Osteoblast (primary cell): ENCODE data around the gene CCDC110. TPM values are rescaled to one million over a fixed set of nuclear protein-coding genes. Genes with fewer than 3 reads are reported as not detected.
"Not testable (repeated sequence)": the region's sequence is repeated elsewhere in the genome, so short reads cannot be mapped to it uniquely, and the experiment has no call there.

Experiments
- DNase-seq: peaks from one replicate; pipeline ENCODE4 v3.0.0; 2011; ENCODE audit warnings: low spot score, mixed read lengths; ENCODE audit not compliant: insufficient read length; ENCODE audit errors: missing footprints
- H2AFZ ChIP-seq: 2 replicates; pipeline ENCODE4 v1.6.0; 2011; ENCODE audit warnings: mild to moderate bottlenecking, low read length
- H3K27ac ChIP-seq: 2 replicates; pipeline ENCODE4 v1.5.1; 2011; ENCODE audit warnings: mild to moderate bottlenecking, low read depth, low read length, moderate library complexity
- H3K27me3 ChIP-seq: 2 replicates; pipeline ENCODE4 v1.6.0; 2012; ENCODE audit warnings: mild to moderate bottlenecking, control low read depth, inconsistent platforms, low read length, moderate library complexity; ENCODE audit not compliant: insufficient read depth
- H3K36me3 ChIP-seq: 2 replicates; pipeline ENCODE4 v1.5.1; 2011; ENCODE audit warnings: mild to moderate bottlenecking, low read length, control low read depth, moderate library complexity; ENCODE audit not compliant: insufficient read depth
- H3K4me1 ChIP-seq: 2 replicates; pipeline ENCODE4 v1.5.1; 2011; ENCODE audit warnings: mild to moderate bottlenecking, low read length, control low read depth, moderate library complexity; ENCODE audit not compliant: insufficient read depth
- H3K4me2 ChIP-seq: 2 replicates; pipeline ENCODE4 v1.6.0; 2011; ENCODE audit warnings: mild to moderate bottlenecking, low read length; ENCODE audit not compliant: insufficient read depth
- H3K4me3 ChIP-seq: fragments of 200-600 bp; sonication (generic); 3 replicates; pipeline ENCODE4 v1.5.1; 2012; ENCODE audit warnings: mild to moderate bottlenecking, low read length, inconsistent platforms; ENCODE audit not compliant: insufficient read depth
- H3K79me2 ChIP-seq: 2 replicates; pipeline ENCODE4 v1.6.0; 2012; ENCODE audit warnings: mild to moderate bottlenecking, low read length, control low read depth, inconsistent platforms; ENCODE audit not compliant: insufficient read depth
- H3K9me3 ChIP-seq: 2 replicates; pipeline ENCODE4 v1.5.1; 2011; ENCODE audit warnings: low read depth, low read length, control low read depth
- H4K20me1 ChIP-seq: 2 replicates; pipeline ENCODE4 v1.6.0; 2012; ENCODE audit warnings: mild to moderate bottlenecking, low read length, control low read depth; ENCODE audit not compliant: insufficient read depth
- total RNA-seq: library from RNA; depleted of rRNA; stranded (reverse); fragments of >200 nt; gene quantifications from 2 replicates; pipeline ENCODE4 v1.2.3, GENCODE V29; 2012
- TF ChIP-seq, protein P1 (sequence below): IDR thresholded peaks from 2 replicates; pipeline ENCODE4 v1.5.1; 2011; ENCODE audit warnings: mild to moderate bottlenecking, low read depth, low read length, moderate library complexity; ENCODE audit errors: extremely low read depth

The CCDC110 gene
- total RNA-seq, 1 donor = 2.2 TPM

DNA sequence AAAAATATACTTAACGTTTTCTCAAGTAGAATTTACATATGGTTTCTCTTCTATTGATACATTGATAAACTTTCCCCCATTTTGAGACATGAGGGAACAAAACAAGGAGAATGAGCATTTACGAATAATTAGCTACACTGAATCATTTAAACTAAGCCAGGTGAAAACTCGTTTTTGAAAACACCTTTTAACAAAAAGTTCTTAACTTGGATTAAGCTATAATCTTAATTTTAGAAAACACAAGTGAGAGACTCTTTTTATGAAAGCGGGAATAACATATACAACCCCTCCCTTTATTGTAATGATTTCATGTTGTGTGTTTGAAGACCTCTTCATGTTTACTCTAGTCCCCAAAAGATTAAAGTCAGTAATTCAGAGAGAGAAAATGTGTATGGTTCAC lies 43.7 kb upstream of the CCDC110 start:
- Histone ChIP-seq H3K36me3 (no peaks in the 10 kb centered on the region), H3K4me1 (peaks cover 19% of the 10 kb centered on the region), H3K27me3 (no peaks in the 10 kb centered on the region), H3K9me3 (no peaks in the 10 kb centered on the region), H3K4me2 (no peak overlapping the region), H3K4me3 (no peak overlapping the region), H2AFZ (no peak overlapping the region), H3K27ac (no peak overlapping the region), H4K20me1 (no peaks in the 10 kb centered on the region), H3K79me2 (no peaks in the 10 kb centered on the region)
- DNase-seq = no peak
- TF ChIP-seq, protein P1, sequence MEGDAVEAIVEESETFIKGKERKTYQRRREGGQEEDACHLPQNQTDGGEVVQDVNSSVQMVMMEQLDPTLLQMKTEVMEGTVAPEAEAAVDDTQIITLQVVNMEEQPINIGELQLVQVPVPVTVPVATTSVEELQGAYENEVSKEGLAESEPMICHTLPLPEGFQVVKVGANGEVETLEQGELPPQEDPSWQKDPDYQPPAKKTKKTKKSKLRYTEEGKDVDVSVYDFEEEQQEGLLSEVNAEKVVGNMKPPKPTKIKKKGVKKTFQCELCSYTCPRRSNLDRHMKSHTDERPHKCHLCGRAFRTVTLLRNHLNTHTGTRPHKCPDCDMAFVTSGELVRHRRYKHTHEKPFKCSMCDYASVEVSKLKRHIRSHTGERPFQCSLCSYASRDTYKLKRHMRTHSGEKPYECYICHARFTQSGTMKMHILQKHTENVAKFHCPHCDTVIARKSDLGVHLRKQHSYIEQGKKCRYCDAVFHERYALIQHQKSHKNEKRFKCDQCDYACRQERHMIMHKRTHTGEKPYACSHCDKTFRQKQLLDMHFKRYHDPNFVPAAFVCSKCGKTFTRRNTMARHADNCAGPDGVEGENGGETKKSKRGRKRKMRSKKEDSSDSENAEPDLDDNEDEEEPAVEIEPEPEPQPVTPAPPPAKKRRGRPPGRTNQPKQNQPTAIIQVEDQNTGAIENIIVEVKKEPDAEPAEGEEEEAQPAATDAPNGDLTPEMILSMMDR = no peak

DNA sequence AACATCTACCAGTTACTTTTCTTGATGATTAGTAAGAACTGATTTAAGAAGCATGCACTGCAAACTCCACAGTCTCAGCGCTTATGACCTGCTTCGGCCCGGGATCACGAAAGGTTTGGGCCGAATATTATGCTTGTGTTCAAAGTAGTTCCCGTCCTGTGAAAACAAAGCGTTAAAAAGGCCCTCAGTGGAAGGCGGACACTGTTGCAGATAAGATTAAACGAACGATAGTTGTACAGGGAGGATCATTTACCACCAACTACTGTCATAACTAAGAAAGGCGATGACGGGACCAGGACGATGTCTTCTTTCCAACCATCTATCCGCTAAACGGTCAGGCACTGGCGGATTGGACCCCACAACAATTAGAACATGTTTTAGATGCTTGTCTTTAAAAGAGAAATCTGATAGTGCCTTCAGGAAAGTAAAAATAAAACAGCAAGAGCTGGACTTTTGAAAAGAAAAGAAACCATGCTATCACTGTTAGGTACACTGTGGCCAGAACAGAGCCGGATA lies 42.7 kb upstream of the CCDC110 start:
- H2AFZ ChIP-seq = peak overlapping the region; percentile 30
- no peak overlapping the region for H3K4me3 ChIP-seq
- TF ChIP-seq, protein P1 = no peak
- no peaks in the 10 kb centered on the region for H3K79me2 ChIP-seq
- no peaks in the 10 kb centered on the region for H3K36me3 ChIP-seq
- H3K9me3 ChIP-seq = no peaks in the 10 kb centered on the region
- H3K4me1 ChIP-seq = peaks cover 19% of the 10 kb centered on the region
- no peaks in the 10 kb centered on the region for H4K20me1 ChIP-seq
- no peak overlapping the region for H3K4me2 ChIP-seq
- DNase-seq = no peak
- H3K27ac ChIP-seq = no peak overlapping the region
- H3K27me3 ChIP-seq = no peaks in the 10 kb centered on the region

DNA sequence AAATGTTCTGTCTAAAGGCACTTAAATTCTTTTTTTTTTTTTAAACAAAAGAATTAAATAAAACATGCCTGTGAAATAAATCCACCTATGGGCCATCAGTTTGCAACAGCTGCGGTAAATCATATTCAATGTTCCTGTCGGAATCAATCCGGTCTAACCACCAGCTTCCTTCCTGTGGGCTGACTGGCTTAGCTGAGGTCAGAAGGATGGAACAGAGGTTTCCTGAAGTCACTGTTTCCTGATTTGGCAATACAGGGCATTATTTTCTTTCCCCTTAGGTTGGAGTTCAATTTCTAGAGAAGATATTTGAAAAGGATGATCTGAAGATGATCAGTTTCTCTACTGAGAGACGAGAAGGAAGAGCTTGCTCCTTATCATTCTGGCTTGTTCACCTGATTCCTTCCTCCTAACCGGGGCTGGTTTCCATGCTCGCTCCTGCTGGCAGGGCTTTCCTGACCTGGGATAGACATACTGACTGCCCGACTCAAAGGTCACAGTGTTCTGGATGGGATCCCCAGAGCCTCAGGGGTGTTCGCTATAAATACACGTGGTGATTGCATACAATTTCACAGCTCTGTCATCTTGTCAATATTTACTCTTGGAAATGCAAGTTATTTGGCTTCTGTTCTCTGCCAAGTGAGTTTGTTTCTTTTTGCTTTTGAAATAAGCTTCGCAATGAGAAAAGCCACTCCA lies 42.1 kb upstream of the CCDC110 start:
- no peaks in the 10 kb centered on the region for H3K9me3 ChIP-seq
- no peak overlapping the region for H3K4me3 ChIP-seq
- H3K4me2 ChIP-seq = peak overlapping the region; percentile 77
- H3K36me3 ChIP-seq = no peaks in the 10 kb centered on the region
- DNase-seq = no peak
- H2AFZ ChIP-seq = peak overlapping the region; percentile 30
- H3K27me3 ChIP-seq = no peaks in the 10 kb centered on the region
- H3K79me2 ChIP-seq = no peaks in the 10 kb centered on the region
- H3K4me1 ChIP-seq = peaks cover 19% of the 10 kb centered on the region
- no peak overlapping the region for H3K27ac ChIP-seq
- no peaks in the 10 kb centered on the region for H4K20me1 ChIP-seq
- TF ChIP-seq, protein P1 = no peak

DNA sequence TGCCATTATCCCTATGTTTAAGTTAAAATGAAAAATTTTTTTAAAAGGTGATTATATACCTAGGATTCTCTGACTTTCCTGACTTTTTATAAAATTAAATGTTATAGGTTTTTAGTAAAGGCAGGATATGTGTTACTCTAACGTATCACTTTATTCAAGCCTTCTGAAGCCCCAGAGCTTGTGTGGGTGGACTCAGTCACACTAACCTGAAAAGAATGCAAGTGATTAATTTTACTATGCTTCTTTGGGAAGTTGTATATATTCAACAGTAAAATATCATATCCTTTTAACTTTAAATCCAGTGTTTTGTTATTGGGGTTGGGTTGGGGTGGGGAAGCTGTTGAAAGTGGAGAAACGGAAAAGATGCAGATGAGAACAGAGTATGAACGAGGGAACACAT lies 41.0 kb upstream of the CCDC110 start:
- Histone ChIP-seq H3K79me2 (no peaks in the 10 kb centered on the region), H3K36me3 (no peaks in the 10 kb centered on the region), H3K27me3 (no peaks in the 10 kb centered on the region), H3K4me3 (peak overlapping the region; percentile 41), H3K4me2 (peak overlapping the region; percentile 77), H3K27ac (peak overlapping the region; percentile 64), H3K9me3 (no peaks in the 10 kb centered on the region), H2AFZ (peak overlapping the region; percentile 47), H3K4me1 (peaks cover 19% of the 10 kb centered on the region), H4K20me1 (no peaks in the 10 kb centered on the region)
- DNase-seq = peak; percentile 91
- TF ChIP-seq, protein P1 = no peak

DNA sequence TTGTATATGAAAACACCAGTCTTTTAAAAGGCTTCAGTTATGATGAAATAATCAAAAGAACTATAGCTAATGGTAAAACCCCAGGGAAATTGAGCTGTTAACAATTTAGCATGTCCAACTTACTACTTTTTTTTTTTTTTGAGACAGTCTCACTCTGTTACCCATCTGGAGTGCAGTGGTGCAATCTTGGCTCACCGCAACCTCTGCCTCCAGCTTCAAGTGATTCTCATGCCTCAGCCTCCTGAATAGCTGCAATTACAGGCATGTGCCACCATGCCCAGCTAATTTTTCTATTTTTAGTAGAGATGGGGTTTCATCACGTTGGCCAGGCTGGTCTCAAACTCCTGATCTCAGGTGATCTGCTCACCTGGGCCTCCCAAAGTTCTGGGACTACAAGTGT lies 39.7 kb upstream of the CCDC110 start:
- H3K4me3 ChIP-seq, H3K36me3 ChIP-seq, H4K20me1 ChIP-seq, H3K9me3 ChIP-seq, H2AFZ ChIP-seq, H3K4me2 ChIP-seq, H3K27ac ChIP-seq, H3K27me3 ChIP-seq, DNase-seq, H3K79me2 ChIP-seq: not testable (repeated sequence)
- H3K4me1 ChIP-seq = peaks cover 19% of the 10 kb centered on the region
